NCI-H82 (cell line): Measurements from ENCODE around the gene TMEM250.
A peak's percentile ranks its signal among the peaks of the same experiment; 100 is the strongest.
"Not testable (repeated sequence)": the region's sequence is repeated elsewhere in the genome, so short reads cannot be mapped to it uniquely, and the experiment has no call there.

ENCODE experiments used
- DNase-seq: peaks from one replicate; lab custom pipeline; 2025; lab: John Stamatoyannopoulos, UW

TMEM250 gene

GRCh38 chr9:136111190-136111589, 7.5 kb downstream of the TMEM250 start:
- no peak for DNase-seq

- DNase-seq: no peak
These were observed 8.3 kb downstream of the TMEM250 start for GRCh38 chr9:136110082-136111061.

DNA sequence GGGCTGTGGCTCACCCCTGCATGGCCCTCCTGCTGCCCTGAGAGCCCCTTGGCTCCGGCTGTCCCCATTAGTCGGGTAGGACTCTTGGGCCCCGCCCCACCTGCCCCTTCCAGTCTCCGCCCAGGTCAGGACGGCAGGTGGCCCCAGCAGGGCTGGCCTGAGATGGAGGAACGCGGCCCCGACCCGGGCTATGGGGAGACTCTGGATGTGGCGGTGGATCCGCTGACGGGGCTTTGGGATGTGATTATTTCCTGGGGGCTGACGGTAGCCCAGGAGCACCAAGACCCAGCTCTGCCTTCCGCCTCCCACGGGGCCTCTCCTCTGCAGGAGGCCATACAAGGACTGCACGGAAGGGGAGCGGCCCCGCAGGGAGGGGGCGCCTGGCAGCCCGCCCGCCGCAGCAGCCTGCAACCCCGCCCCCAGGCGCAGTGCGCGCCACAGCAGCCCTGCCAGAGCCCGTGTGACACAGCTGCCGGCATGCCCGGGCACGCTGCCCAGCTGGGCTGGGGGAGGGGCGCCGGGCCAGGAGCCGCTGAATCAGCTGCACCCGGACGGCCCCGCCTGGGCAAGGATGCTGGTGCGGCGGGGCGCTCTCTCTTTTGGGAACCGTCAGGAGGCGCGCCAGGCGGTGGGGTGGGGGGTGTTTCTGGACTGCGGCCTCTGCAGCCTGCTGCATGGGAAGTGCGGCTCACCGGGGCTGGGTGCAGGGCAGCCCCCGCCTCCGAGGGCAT, 9.2 kb downstream of the TMEM250 start:
- peak; percentile 83 for DNase-seq

- no peak for DNase-seq
These were observed 9.9 kb downstream of the TMEM250 start for GRCh38 chr9:136108648-136109266.

DNA sequence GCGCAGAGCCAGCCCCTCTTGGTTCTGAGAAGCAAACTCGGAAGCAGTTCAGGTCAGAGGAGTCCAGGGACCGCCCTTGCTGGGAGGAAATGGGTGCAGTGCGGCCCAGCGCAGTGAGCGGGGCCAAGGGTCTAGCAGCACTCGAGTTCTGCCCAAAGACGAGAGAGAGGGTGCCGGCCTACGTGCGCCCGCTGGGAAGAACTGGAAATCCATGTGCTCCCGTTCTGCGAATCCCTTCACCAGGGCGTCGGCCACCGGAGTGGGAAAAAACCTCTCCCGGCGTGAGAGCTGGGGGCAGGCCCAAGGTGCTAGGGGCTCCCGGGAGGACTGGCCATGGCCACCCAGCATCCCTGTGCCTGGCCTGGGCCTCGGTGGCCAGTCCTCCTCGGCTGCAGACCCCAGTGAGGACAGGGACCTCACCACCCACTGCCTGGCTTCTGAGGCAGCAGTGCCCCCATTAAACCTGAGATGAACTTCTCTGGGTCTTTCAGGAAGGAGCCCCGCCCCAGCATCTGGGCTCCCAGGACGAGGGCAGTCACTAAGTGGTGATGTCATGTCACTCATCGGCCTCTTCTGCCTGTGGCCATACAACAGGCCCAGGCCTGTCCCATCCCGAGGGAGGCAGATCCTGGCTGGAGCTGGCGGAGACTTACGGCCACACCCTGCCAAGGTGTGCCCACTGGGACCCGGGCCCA, 10.6 kb downstream of the TMEM250 start:
- peak; percentile 72 for DNase-seq

DNA sequence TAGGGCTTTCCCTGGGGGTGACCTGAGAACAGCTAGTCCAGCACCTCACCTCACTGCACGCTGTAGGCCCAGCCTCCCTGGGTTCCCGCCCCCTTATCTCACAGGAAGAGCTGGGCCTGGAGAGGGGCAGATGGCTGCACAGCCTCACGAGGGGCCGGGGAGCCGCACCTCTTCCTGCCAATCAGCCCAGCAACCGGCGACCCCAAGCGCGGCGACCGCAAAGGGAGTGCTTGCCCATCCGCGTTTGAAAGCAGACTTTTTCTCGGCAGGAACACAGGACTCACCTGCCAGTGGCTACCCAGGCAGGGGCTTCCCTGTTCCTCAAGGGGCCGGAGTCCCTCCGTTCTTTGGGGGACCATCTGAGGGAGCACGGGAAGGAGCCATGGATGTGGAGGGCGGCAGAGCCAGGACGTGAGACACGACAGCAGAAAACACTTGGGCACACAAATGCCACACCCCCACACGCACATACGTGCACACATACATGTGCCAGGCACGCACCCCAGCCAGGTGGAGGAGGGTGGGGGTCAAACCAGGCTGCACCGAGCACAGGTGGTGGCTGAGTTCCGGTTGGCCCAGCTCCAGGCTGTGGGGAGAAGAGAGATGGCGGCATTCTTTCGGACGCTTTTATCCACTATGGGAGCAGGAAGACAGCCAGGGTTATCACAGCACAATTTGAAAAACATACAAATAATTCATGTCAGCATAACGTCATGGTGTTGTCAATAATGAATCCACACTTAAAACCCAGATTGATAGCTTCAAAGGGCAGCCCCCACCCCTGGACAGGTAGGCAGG, 11.3 kb downstream of the TMEM250 start:
- DNase-seq: peak; percentile 35

GRCh38 chr9:136105398-136106135, 13.1 kb downstream of the TMEM250 start:
- no peak for DNase-seq

DNA sequence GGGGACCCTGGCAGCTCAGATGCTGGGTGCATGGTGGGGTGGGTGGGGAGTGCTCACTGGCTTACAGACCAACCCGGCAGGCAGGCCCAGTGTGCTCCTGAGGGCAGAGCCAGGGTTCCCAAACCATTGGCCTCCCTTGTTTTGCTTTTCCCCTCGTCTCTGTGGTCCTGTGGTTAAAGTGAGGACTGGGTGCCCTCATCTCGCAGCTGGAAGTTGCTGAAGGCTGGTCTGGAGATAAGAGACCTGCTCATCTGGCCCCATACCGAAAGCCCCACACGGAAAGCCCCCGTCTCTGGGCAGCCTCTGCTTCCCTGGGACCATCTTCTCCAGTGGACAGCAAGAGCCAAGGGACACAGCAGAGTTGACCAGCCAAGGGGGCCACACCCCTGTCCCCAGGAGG, 13.8 kb downstream of the TMEM250 start:
- DNase-seq: no peak

GRCh38 chr9:136104488-136104800, 14.2 kb downstream of the TMEM250 start:
- DNase-seq: no peak

DNA sequence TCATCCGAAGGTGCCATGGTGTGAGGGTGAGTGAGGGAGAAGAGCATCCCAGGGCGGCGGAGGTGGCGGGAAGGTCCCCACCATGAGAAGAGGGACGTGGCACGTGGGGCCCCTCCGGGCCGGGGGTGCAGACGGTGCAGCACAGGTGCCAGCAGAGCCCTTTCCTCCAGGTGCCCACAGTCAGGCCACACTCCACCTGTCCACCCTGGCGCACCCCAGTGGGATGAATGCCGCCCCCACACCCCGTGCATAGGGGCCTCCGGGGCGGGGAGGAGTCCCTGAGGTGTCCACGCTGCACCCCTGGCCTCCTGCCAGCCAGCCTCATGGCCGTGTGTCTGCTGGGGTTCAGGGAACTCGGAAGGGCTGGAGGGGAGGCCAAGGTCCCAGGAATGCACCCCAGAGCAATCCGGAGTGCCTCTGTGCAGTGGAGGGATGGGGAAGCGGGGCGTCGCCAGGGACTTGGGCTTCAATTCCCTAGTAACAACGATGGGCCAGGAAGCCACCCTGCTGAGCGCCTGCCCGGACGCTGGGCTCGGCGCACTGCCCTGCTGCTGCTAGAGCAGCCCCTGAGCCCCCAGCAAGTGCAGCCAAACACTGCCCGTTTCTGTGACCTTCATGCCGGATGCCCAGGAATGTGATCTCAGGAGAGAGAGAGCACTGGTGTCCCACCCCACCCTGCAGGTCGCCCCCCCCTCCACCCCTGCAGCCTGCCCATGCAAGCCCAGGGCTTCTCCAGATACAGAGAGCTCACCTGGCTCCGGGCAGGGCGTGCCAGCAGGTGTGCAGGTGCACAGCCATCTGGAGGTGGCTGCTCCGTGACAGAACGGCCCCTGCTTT, 14.8 kb downstream of the TMEM250 start:
- no peak for DNase-seq

DNA sequence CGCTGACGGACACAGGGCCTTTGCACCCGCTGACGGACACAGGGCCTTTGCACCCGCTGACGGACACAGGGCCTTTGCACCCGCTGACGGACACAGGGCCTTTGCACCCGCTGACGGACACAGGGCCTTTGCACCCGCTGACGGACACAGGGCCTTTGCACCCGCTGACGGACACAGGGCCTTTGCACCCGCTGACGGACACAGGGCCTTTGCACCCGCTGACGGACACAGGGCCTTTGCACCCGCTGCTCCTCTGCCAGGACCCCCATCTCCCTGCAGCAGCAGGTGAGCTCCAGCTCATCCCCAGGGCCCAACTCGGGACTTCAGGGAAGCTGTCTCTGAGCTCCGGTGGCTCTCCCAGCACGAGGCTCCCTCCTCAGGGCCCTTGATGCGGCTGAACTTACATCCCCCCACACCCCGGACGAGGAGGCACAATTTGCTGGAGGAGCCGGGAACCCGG, 17.0 kb downstream of the TMEM250 start:
- not testable (repeated sequence) for DNase-seq

DNA sequence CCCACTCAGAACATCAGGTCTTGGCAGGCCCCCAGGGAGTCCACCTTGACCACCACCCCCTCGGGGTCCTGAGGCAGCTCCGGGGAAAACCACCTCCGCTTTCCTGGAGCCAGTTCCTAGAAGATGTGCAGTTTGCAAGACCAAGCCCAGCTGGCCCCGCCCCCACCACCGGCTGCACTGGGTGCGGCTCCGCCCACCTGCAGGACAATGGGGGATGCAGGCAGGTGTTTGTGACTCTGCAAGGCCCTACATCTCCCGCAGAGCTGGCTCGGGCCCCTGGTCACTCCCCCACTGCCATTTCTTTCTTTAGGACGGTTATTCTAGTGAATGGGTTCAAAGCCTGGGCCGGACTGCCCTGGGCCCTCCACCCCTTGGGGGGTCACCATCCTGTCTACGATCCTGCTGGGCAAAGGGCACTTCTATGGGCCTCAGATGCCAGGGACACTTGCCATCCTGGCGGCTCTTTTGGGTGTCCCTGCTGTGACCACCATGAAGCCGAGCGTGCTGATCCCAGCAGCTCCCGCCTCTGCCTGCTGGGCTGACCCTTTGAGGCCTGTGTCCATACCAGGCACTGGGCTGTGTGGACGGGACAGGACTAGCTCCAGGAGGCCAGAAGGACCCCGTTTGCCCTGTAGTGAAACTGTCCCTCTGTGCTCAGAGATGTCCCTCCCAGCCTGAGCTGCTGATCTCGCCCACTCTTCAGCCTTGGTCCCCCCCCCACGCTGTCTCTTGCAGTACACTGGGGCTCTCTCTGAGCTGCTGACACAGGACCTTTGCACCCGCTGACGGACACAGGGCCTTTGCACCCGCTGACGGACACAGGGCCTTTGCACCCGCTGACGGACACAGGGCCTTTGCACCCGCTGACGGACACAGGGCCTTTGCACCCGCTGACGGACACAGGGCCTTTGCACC, 17.7 kb downstream of the TMEM250 start:
- peak; percentile 28 for DNase-seq

DNA sequence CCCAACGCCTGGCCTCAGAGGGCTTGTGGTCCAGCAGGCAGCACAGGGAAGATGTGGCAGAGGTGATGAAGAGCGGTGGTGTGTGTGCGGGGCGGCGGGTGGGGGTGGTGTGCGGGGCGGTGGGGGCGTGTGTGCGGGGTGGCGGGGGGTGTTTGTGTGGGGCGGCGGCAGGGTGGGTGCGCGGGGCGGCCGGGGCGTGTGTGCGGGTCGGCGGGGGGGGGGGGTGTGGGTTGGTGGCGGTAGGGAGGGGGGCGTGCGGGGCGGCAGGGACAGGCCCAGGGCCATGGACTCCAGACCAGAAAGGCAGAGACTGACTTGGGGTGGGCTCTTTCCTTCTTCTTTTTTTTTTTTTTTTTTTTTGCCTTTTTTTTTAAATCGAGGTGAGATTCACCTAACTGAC, 19.1 kb downstream of the TMEM250 start:
- no peak for DNase-seq

DNA sequence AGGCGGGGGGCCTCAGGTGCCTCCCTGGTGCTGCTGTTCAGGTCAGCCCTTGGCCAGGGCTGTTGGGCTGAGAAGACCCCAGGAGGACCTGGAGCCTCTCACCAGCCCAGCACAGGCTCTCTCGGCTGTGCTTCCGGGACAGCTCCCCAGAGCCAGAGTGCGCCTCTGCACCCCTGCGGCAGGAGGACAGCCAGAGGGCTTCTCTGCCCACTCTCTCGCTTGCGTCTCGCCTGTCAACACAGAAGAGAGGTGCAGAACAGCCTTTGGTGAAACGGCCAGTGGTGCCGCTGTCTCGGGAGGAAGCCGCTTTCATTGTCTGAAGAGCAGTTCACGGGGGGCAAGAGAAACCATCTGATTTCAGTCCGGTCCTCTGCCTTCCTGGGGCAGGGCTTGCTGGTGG, 19.8 kb downstream of the TMEM250 start:
- no peak for DNase-seq

DNA sequence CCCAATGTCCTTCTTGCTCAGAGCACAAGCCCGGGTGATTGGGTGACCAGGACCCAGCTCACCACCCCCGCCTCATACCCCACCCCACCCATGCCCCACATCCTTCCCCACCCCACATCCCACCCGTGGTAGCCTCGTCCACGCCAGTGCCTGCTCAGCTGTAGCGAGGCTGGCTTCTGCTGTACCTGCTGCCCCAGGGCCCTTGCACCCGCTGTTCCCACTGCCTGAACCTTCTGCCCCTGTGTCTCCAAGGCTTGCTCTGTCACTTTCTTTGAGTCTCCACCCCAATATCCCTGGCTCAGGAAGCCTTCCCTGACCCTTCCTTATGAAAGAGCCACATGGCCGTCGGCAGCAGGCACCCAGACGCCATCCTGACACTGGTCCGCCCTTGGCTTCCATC, 20.5 kb downstream of the TMEM250 start:
- DNase-seq: no peak

GRCh38 chr9:136096505-136097001, 22.1 kb downstream of the TMEM250 start:
- no peak for DNase-seq

- DNase-seq: no peak
These were observed 23.3 kb downstream of the TMEM250 start, which contains the start of gene NACC2 for GRCh38 chr9:136095070-136096058. Gene NACC2, minus strand, starts transcription at chr9:136095289. Its CDS starts 44,768 bp downstream, at chr9:136050521.
